Thymus (tissue), 11 donors: ENCODE data around the gene NDUFV1. TPM values are rescaled to one million over a fixed set of nuclear protein-coding genes. Genes with fewer than 3 reads are reported as not detected.
"Not testable (repeated sequence)": the region's sequence is repeated elsewhere in the genome, so short reads cannot be mapped to it uniquely, and the experiment has no call there.

ENCODE experiments used
- DNase-seq, 9 donors: peaks; one replicate each; pipeline ENCODE4 v3.0.0-alpha.2; 2013; ENCODE audit warnings: low spot score in 9 of 9, low read depth in 6 of 9, missing footprints in 1 of 9
- H3K27ac ChIP-seq, 2 donors: one replicate each; pipeline ENCODE4 v1.5.1; 2013; ENCODE audit warnings: control low read depth in 1 of 2, low read depth in 1 of 2, low read length in 1 of 2, mild to moderate bottlenecking in 1 of 2, moderate library complexity in 1 of 2
- H3K27me3 ChIP-seq, 2 donors: one replicate each; pipeline ENCODE4 v1.5.1; 2013; ENCODE audit warnings: low read length in 1 of 2; ENCODE audit not compliant: control insufficient read depth in 2 of 2, insufficient read depth in 1 of 2
- H3K36me3 ChIP-seq, 2 donors: one replicate each; pipeline ENCODE4 v1.5.1; 2013; ENCODE audit warnings: low read length in 1 of 2, mild to moderate bottlenecking in 1 of 2, moderate library complexity in 1 of 2; ENCODE audit not compliant: control insufficient read depth in 2 of 2, insufficient read depth in 2 of 2
- H3K4me1 ChIP-seq, 2 donors: one replicate each; pipeline ENCODE4 v1.5.1; 2013; ENCODE audit warnings: low read length in 2 of 2; ENCODE audit not compliant: control insufficient read depth in 2 of 2, insufficient read depth in 2 of 2
- H3K4me3 ChIP-seq, 2 donors: one replicate each; pipeline ENCODE4 v1.5.1; 2013; ENCODE audit warnings: low read length in 2 of 2, control low read depth in 1 of 2, mild to moderate bottlenecking in 1 of 2
- H3K9me3 ChIP-seq, 2 donors: one replicate each; pipeline ENCODE4 v1.5.1; 2013; ENCODE audit warnings: low read length in 1 of 2, mild to moderate bottlenecking in 1 of 2; ENCODE audit not compliant: control insufficient read depth in 2 of 2, insufficient read depth in 1 of 2
- WGBS: extraction: QIAGEN DNeasy Blood & Tissue Kit; methylation state at CpG from one replicate; pipeline ENCODE4 v1.1.7; 2013; 5-methylcytosine and 5-hydroxymethylcytosine counted together
- polyA plus RNA-seq: library from polyadenylated mRNA; stranded (reverse); fragments of 200-250 nt; gene quantifications from one replicate; pipeline ENCODE4 v1.2.3, GENCODE V29; 2013
- total RNA-seq: library from RNA; stranded (reverse); fragments of 120-200 nt; gene quantifications from one replicate; pipeline ENCODE4 v1.2.4, GENCODE V29; 2013
- donor health status: healthy.

The NDUFV1 gene
- total and polyA plus RNA-seq, 2 donors = 126 to 207 TPM

- no peak for DNase-seq
- 98% methylated on average over 30 of the region's 30 CpGs for WGBS
- H3K27ac ChIP-seq = no peak overlapping the region
- H3K36me3 ChIP-seq = no peaks in the 10 kb centered on the region
- H3K27me3 ChIP-seq = no peaks in the 10 kb centered on the region
- no peak overlapping the region for H3K4me3 ChIP-seq
- peaks cover 7 to 20% of the 10 kb centered on the region in 2 donors for H3K4me1 ChIP-seq
- H3K9me3 ChIP-seq = peaks cover 0 to 4% of the 10 kb centered on the region in 2 donors
Measured at GRCh38 chr11:67632982-67633755, 26.4 kb downstream of the NDUFV1 start.

GRCh38 chr11:67633758-67634365 lies 27.1 kb downstream of the NDUFV1 start:
- H3K27me3 ChIP-seq = no peaks in the 10 kb centered on the region
- no peaks in the 10 kb centered on the region for H3K36me3 ChIP-seq
- no peak overlapping the region for H3K4me3 ChIP-seq
- 90% methylated on average over 22 of the region's 22 CpGs for WGBS
- peaks cover 7 to 18% of the 10 kb centered on the region in 2 donors for H3K4me1 ChIP-seq
- H3K9me3 ChIP-seq = peaks cover 0 to 4% of the 10 kb centered on the region in 2 donors
- no peak for DNase-seq
- no peak overlapping the region for H3K27ac ChIP-seq

DNA sequence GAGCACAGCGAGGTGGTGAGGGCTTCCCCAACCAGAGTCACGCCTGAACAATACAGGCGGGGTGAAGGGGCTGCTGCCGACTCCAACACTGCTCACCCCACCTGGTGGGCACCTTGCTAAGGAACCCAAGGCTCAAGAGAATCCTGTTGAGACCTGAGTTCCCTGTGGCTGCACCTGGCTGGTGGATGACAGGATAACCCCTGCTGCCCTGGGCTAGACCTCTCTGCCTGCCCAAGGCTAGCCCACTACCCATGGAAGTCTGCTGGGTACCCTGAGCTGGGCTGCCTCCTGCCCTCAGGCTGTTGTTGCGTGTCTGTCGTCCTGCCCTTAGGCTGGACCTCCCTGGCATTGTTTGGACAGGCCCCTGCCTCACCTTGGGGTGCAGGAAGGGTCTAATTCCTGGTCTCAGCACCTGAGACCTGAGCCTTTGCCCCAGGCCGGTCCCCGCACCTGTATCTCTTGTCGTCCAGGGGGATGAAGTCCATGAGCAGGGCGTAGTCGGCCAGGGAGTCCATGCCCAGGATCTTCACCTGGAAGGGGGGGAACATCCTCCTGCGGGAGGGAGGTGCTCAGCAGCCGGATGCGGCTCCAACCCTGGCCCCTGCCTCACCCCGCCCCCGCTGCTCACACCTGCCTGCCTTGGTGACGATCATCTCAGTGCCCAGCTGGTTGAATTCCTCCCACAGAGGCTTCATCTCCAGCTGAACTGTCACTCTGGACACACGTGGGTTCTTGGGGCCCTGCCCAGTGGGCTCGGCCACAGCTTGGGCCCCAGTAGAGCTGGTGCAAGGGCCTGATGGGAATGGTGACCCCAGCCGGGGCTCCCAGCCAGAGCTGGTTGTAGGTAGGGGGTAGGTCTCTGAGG lies 27.9 kb downstream of the NDUFV1 start:
- Histone ChIP-seq H3K4me3 (no peak overlapping the region), H3K27ac (no peak overlapping the region), H3K9me3 (peaks cover 0 to 4% of the 10 kb centered on the region in 2 donors), H3K4me1 (peaks cover 7 to 10% of the 10 kb centered on the region in 2 donors), H3K27me3 (peaks cover 0 to 2% of the 10 kb centered on the region in 2 donors), H3K36me3 (no peaks in the 10 kb centered on the region)
- DNase-seq = no peak
- 94% methylated on average over 20 of the region's 20 CpGs for WGBS

DNA sequence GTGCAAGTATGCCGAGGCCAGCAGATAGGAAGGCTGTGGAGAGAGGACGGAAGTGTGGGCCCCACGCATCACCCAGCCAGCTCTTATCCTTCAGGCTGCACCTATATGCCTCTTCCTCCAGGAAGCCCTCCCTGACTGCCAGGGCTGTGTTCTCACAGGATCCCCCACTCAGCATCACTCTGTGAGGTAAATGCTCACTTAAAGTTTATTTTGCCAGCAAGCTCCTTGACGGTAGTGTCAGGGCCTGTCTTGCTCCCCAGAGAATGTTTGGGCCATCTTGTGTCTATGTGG lies 28.4 kb downstream of the NDUFV1 start:
- Histone ChIP-seq H3K4me3 (no peak overlapping the region), H3K27me3 (peaks cover 0 to 5% of the 10 kb centered on the region in 2 donors), H3K9me3 (peaks cover 0 to 4% of the 10 kb centered on the region in 2 donors), H3K27ac (no peak overlapping the region), H3K36me3 (no peaks in the 10 kb centered on the region), H3K4me1 (peaks cover 7 to 11% of the 10 kb centered on the region in 2 donors)
- 97% methylated on average over 4 of the region's 4 CpGs for WGBS
- DNase-seq = no peak

DNA sequence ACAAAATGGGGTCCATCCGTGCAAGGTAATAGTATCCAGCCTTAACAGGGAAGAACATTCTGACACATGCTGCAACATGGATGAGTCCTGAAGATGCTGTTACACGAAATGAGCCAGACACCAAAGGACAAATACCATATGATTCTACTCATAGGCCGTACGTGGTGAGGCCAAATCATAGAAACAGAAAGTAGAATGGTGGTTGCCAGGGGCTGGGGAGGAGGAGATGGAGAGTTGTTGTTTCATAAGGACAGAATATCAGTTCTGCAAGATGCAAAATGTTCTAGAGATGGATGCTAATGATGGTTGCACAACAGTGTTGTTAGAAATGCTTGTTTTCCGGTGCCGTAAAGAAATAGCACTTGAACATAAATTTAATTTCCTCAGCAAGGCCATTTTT lies 30.2 kb downstream of the NDUFV1 start:
- no peak overlapping the region for H3K27ac ChIP-seq
- peaks cover 0 to 8% of the 10 kb centered on the region in 2 donors for H3K27me3 ChIP-seq
- H3K4me1 ChIP-seq = peaks cover 0 to 2% of the 10 kb centered on the region in 2 donors
- no peak overlapping the region for H3K4me3 ChIP-seq
- H3K36me3 ChIP-seq = no peaks in the 10 kb centered on the region
- 89% methylated on average over 6 of the region's 6 CpGs for WGBS
- no peak for DNase-seq
- H3K9me3 ChIP-seq = no peaks in the 10 kb centered on the region

- not testable (repeated sequence) for H3K4me3 ChIP-seq, H3K27me3 ChIP-seq, DNase-seq, H3K4me1 ChIP-seq, H3K27ac ChIP-seq, H3K9me3 ChIP-seq, H3K36me3 ChIP-seq
- 99% methylated on average over 3 of the region's 3 CpGs for WGBS
Measured at GRCh38 chr11:67637441-67637840, 30.7 kb downstream of the NDUFV1 start.

DNA sequence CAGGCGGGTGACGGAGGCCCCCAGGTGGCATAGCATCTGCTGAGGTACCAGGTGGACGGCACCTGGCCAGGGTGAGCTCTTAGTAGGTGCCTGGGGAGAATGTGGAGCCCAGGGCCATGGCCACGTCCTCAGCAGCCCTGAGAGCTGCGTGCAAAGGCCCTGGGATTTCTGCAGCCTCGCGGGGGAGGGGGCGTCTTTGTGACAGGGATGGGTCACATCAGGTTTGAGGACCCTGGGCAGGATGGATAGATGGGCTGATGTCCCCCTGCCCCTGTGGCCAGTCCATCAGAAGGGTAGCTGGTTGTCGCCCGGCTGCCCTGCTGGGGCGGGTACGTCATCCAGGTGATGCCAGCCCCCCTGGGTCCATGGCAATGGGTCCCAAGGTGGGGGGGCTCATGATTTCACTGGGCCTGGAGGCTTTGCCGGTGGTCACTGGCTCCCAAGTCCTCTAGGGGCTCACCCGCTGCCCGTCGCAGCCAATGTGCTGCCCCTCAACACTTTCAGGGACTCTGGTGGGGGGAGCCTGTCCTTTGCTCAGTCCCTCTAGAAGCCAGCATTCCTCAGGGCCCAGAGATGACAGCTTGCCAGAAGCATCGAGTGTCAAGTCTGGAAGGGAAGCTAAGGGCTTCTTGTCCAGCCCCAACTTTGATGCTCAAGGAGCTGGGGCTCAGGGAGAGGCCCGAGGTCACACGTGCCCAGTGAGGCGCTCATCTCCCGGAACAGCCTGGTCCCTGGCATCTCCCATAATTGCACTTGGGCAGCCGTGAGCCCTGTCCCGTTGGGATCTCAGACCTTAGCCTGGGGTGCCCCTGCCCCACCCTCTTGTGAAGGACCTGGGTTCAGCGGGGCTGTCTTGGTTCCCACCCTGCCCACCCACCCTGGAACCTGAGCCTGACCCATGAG lies 32.0 kb downstream of the NDUFV1 start:
- H3K36me3 ChIP-seq = no peaks in the 10 kb centered on the region
- DNase-seq = no peak
- peaks cover 0 to 8% of the 10 kb centered on the region in 2 donors for H3K27me3 ChIP-seq
- H3K9me3 ChIP-seq = peaks cover 0 to 3% of the 10 kb centered on the region in 2 donors
- no peak overlapping the region for H3K27ac ChIP-seq
- WGBS = 98% methylated on average over 24 of the region's 24 CpGs
- H3K4me1 ChIP-seq = peaks cover 0 to 2% of the 10 kb centered on the region in 2 donors
- no peak overlapping the region for H3K4me3 ChIP-seq

- Histone ChIP-seq H3K9me3 (peaks cover 0 to 9% of the 10 kb centered on the region in 2 donors), H3K36me3 (no peaks in the 10 kb centered on the region), H3K4me1 (peaks cover 0 to 2% of the 10 kb centered on the region in 2 donors), H3K4me3 (no peak within 1 kb of the TSS), H3K27ac (no peak within 1 kb of the TSS), H3K27me3 (peaks cover 0 to 8% of the 10 kb centered on the region in 2 donors)
- 96% methylated on average over 18 of the region's 18 CpGs for WGBS
- no peak for DNase-seq
Measured at GRCh38 chr11:67639438-67639859, 32.7 kb downstream of the NDUFV1 start, which contains the start of gene TBX10. TBX10 (minus strand) TSS chr11:67639763; CDS start chr11:67639472, 291 bp downstream.
